Jurkat, Clone E6-1 (cell line): ENCODE data around the gene CADM2.

ENCODE experiments used
- DNase-seq: peaks from one replicate; pipeline ENCODE4 v3.0.0-alpha.2; 2011; ENCODE audit warnings: low read depth, low spot score
- H3K4me3 ChIP-seq: 2 replicates; pipeline ENCODE4 v1.5.1; 2011; ENCODE audit warnings: mild to moderate bottlenecking, low read length, control low read depth, moderate library complexity

CADM2 gene

DNA sequence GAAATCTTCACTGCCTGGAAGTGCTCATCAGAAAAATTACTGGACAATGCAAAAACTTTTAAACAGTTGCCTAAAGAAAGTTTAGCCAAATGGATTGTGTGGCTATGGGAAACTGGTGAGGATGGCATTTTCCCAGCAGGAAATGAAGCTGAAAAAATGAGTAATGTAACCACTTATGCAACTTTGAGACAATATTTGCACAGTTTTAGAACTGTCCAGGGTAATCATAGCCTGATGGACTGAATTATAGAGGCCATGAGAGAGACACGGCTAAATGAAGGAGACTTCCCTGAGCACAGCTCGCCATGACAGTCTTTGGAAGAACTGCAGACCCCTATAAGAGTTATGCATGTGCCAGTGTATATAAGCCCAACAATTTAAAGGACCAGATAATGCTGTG lies 1150.6 kb downstream of the CADM2 start:
- H3K4me3 ChIP-seq: no peak overlapping the region

More for the DNA sequence above, 1150.6 kb downstream of the CADM2 start:
- no peak for DNase-seq
